ENCODE results near the gene CAMK4. TPM values are rescaled to one million over a fixed set of nuclear protein-coding genes. Genes with fewer than 3 reads are reported as not detected.

The CAMK4 gene
- total RNA-seq, 1 donor from 2014 or later = 0.72 TPM

GRCh38 chr5:111228520-111229220 lies 4.5 kb downstream of the CAMK4 start:
- H3K27ac Mint-ChIP-seq (ENCODE audit: unreplicated experiment) = no peak overlapping the region
- no peak overlapping the region for H3K4me3 Mint-ChIP-seq (ENCODE audit: unreplicated experiment)
- H3K9me3 Mint-ChIP-seq (ENCODE audit: low read depth) = no peaks in the 10 kb centered on the region
- peaks cover 31% of the 10 kb centered on the region for H3K27me3 Mint-ChIP-seq (ENCODE audit: low read depth)
- DNase-seq (ENCODE audit: low spot score) = no peak
- H3K36me3 Mint-ChIP-seq (ENCODE audit: low read depth) = no peaks in the 10 kb centered on the region
- H3K4me1 Mint-ChIP-seq (ENCODE audit: low read depth) = peaks cover 11% of the 10 kb centered on the region
- TF ChIP-seq, protein P1, sequence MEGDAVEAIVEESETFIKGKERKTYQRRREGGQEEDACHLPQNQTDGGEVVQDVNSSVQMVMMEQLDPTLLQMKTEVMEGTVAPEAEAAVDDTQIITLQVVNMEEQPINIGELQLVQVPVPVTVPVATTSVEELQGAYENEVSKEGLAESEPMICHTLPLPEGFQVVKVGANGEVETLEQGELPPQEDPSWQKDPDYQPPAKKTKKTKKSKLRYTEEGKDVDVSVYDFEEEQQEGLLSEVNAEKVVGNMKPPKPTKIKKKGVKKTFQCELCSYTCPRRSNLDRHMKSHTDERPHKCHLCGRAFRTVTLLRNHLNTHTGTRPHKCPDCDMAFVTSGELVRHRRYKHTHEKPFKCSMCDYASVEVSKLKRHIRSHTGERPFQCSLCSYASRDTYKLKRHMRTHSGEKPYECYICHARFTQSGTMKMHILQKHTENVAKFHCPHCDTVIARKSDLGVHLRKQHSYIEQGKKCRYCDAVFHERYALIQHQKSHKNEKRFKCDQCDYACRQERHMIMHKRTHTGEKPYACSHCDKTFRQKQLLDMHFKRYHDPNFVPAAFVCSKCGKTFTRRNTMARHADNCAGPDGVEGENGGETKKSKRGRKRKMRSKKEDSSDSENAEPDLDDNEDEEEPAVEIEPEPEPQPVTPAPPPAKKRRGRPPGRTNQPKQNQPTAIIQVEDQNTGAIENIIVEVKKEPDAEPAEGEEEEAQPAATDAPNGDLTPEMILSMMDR (IDR thresholded peaks at IDR 0.05) = no peak

DNA sequence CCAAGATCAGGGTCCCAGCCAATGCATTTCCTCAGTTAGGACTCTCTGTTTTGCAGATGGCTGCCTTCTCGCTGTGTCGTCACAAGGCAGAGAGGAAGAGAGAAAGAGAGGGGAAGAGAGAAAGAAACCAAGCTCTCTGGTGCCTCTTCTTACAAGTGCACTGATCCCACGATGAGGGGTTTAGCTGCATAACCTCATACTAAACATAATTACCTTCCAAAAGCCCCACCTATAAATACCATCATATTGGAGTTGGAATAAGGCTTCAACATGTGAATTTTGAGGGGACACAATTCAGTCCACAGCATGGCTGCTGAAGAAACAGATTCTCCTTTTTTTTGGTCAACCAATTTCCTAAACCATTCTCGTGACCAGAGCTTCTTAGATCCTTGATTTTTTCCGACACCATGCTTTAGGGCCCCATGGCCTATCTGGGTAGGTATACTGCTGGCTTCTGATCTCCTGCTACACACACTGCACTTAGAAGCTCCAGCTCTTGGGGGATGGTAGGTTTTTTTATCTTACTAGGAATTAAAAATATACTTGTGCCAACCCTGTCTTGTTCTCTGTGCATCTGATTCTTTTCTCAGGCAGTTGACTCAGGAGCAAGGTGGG lies 5.1 kb downstream of the CAMK4 start:
- Mint-ChIP-seq H3K27ac (ENCODE audit: unreplicated experiment) (no peak overlapping the region), H3K27me3 (ENCODE audit: low read depth) (peaks cover 33% of the 10 kb centered on the region), H3K9me3 (ENCODE audit: low read depth) (no peaks in the 10 kb centered on the region)

DNA sequence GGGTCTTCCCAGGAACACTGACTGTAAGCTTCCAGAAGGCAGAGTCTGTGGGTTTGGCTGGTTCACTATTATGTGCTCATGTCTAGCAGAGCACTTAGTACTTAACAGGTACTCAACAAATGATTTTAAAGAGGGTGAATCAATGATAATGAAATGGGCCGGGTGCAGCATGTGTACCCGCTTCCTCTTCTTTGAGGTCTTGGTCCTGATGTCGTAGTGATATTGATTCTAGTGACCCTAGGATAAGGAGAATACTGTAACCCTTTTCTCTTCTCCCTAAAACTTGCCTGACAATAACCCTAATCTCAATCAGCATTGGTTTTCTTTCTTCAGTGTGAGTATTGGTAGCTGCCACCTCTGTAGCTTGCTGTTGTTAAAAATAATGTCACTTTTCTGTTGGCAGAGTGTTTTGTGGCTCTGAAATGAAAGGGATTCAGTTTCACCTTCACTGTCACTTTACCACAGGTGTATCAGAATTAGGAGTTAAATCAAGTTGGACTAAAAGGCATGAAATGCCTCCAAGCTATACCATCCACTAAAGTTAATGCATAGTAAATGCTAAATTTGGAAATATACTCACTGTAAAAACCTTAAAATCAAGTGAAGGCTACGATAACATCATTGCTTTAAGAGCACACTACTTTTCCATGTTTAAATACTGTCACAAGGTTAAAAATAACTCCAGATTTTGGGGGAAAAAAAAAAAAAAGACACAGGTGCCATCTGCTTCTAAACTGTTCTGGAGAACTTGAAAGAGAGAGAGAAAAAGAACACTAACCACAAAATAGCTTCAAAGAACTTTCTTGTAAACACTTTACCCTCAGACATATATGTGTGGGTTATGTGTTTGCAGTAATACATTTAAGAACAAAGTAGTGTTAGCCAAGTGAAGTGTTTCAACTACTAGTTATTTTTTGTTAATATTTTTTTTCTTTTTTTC lies 6.0 kb downstream of the CAMK4 start:
- Mint-ChIP-seq H3K36me3 (ENCODE audit: low read depth) (no peaks in the 10 kb centered on the region), H3K27ac (ENCODE audit: unreplicated experiment) (no peak overlapping the region), H3K4me1 (ENCODE audit: low read depth) (peaks cover 7% of the 10 kb centered on the region), H3K4me3 (ENCODE audit: unreplicated experiment) (no peak overlapping the region), H3K27me3 (ENCODE audit: low read depth) (peaks cover 30% of the 10 kb centered on the region), H3K9me3 (ENCODE audit: low read depth) (no peaks in the 10 kb centered on the region)
- TF ChIP-seq, protein P1 (IDR thresholded peaks at IDR 0.05) = no peak
- DNase-seq (ENCODE audit: low spot score) = no peak

More for the DNA sequence above, 5.1 kb downstream of the CAMK4 start:
- TF ChIP-seq, protein P1 (IDR thresholded peaks at IDR 0.05) = no peak
- H3K36me3 Mint-ChIP-seq (ENCODE audit: low read depth) = no peaks in the 10 kb centered on the region
- H3K4me1 Mint-ChIP-seq (ENCODE audit: low read depth) = peaks cover 11% of the 10 kb centered on the region
- no peak overlapping the region for H3K4me3 Mint-ChIP-seq (ENCODE audit: unreplicated experiment)
- no peak for DNase-seq (ENCODE audit: low spot score)

DNA sequence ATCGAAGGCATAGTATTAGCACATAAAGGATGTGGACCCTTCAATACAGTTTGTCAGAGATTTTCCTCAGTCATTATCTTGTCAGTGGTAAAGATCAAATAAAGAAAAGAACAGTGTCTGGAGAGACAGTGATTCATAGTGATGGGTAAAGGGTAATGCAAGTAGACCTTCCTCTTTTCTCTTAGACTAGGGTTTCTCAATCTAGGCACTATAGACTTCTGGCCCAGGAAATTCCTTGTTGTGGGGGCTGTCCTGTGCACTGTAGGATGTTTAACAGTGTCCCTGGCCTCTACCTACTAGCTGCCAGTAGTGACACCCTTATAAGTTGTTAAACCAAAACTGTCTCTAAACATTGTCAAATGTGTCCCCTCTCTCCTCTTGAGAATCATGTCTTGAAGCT lies 6.9 kb downstream of the CAMK4 start:
- H3K27ac Mint-ChIP-seq (ENCODE audit: unreplicated experiment) = no peak overlapping the region
- H3K27me3 Mint-ChIP-seq (ENCODE audit: low read depth) = peaks cover 30% of the 10 kb centered on the region
- H3K36me3 Mint-ChIP-seq (ENCODE audit: low read depth) = no peaks in the 10 kb centered on the region
- DNase-seq (ENCODE audit: low spot score) = no peak
- TF ChIP-seq, protein P1 (IDR thresholded peaks at IDR 0.05) = no peak
- H3K4me3 Mint-ChIP-seq (ENCODE audit: unreplicated experiment) = no peak overlapping the region
- peaks cover 7% of the 10 kb centered on the region for H3K4me1 Mint-ChIP-seq (ENCODE audit: low read depth)
- H3K9me3 Mint-ChIP-seq (ENCODE audit: low read depth) = no peaks in the 10 kb centered on the region

All from chondrocyte (in vitro differentiated cells).